Ecto neural progenitor cell (in vitro differentiated cells): ENCODE data around the gene SNX18.

Source experiments
- DNase-seq: peaks from one replicate; pipeline ENCODE4 v3.0.0-alpha.2; 2018; ENCODE audit warnings: low spot score

SNX18 gene

GRCh38 chr5:54580997-54581811 is 63.6 kb downstream of the SNX18 start:
- no peak for DNase-seq

- no peak for DNase-seq
Measured at GRCh38 chr5:54581831-54582548, 64.4 kb downstream of the SNX18 start.

- DNase-seq = no peak
Measured at GRCh38 chr5:54586336-54586735, 68.8 kb downstream of the SNX18 start.

GRCh38 chr5:54589786-54590185 is 72.2 kb downstream of the SNX18 start:
- DNase-seq = no peak

- DNase-seq = no peak
Measured at GRCh38 chr5:54590824-54591223, 73.3 kb downstream of the SNX18 start.

- DNase-seq = no peak
Measured at GRCh38 chr5:54593779-54594178, 76.2 kb downstream of the SNX18 start.

- no peak for DNase-seq
Measured at GRCh38 chr5:54594181-54594580, 76.6 kb downstream of the SNX18 start.

GRCh38 chr5:54595721-54596120 is 78.2 kb downstream of the SNX18 start:
- no peak for DNase-seq
